ENCODE results near the gene ULK2.
"Not testable (repeated sequence)": the region's sequence is repeated elsewhere in the genome, so short reads cannot be mapped to it uniquely, and the experiment has no call there.

Gene ULK2

GRCh38 chr17:19865021-19865420 is 2.7 kb downstream of the ULK2 start:
- DNase-seq (ENCODE audit: low read depth, low spot score), result no peak

GRCh38 chr17:19860647-19861177 is 7.0 kb downstream of the ULK2 start:
- not testable (repeated sequence) for DNase-seq (ENCODE audit: low read depth, low spot score)

- no peak for DNase-seq (ENCODE audit: low read depth, low spot score)
Observed at GRCh38 chr17:19857640-19858039, 10.1 kb downstream of the ULK2 start.

GRCh38 chr17:19833914-19834313 is 33.8 kb downstream of the ULK2 start:
- DNase-seq (ENCODE audit: low read depth, low spot score), result no peak

GRCh38 chr17:19830061-19830460 is 37.7 kb downstream of the ULK2 start:
- no peak for DNase-seq (ENCODE audit: low read depth, low spot score)

GRCh38 chr17:19812407-19812806 is 55.3 kb downstream of the ULK2 start:
- no peak for DNase-seq (ENCODE audit: low read depth, low spot score)

GRCh38 chr17:19805006-19805405 is 62.7 kb downstream of the ULK2 start:
- DNase-seq (ENCODE audit: low read depth, low spot score), result no peak

- no peak for DNase-seq (ENCODE audit: low read depth, low spot score)
Observed at GRCh38 chr17:19800571-19800970, 67.2 kb downstream of the ULK2 start.

GRCh38 chr17:19799796-19800195 is 67.9 kb downstream of the ULK2 start:
- DNase-seq (ENCODE audit: low read depth, low spot score), result no peak

GRCh38 chr17:19796457-19796856 is 71.3 kb downstream of the ULK2 start:
- DNase-seq (ENCODE audit: low read depth, low spot score), result no peak

- no peak for DNase-seq (ENCODE audit: low read depth, low spot score)
Observed at GRCh38 chr17:19791918-19792550, 75.7 kb downstream of the ULK2 start.

- DNase-seq (ENCODE audit: low read depth, low spot score), result no peak
Observed at GRCh38 chr17:19787733-19788357, 79.9 kb downstream of the ULK2 start.

- no peak for DNase-seq (ENCODE audit: low read depth, low spot score)
Observed at GRCh38 chr17:19785854-19786253, 81.9 kb downstream of the ULK2 start.

GRCh38 chr17:19781488-19782458 is 86.0 kb downstream of the ULK2 start:
- DNase-seq (ENCODE audit: low read depth, low spot score), result no peak

- no peak for DNase-seq (ENCODE audit: low read depth, low spot score)
Observed at GRCh38 chr17:19780846-19781245, 86.9 kb downstream of the ULK2 start.

GRCh38 chr17:19773534-19773933 is 94.2 kb downstream of the ULK2 start:
- no peak for DNase-seq (ENCODE audit: low read depth, low spot score)

GRCh38 chr17:19771971-19772630 is 95.6 kb downstream of the ULK2 start:
- DNase-seq (ENCODE audit: low read depth, low spot score), result no peak

GRCh38 chr17:19770985-19771735 is 96.6 kb downstream of the ULK2 start:
- no peak for DNase-seq (ENCODE audit: low read depth, low spot score)

- no peak for DNase-seq (ENCODE audit: low read depth, low spot score)
Observed at GRCh38 chr17:19769946-19770652, 97.6 kb downstream of the ULK2 start.

GRCh38 chr17:19768046-19768782 is 99.5 kb downstream of the ULK2 start:
- DNase-seq (ENCODE audit: low read depth, low spot score), result no peak

Measured in iPS DF 19.7 (cell line).